T-helper 17 cell (primary cell): ENCODE measurements around the gene LGALS9B. TPM values are rescaled to one million over a fixed set of nuclear protein-coding genes. Genes with fewer than 3 reads are reported as not detected.
"Not testable (repeated sequence)": the region's sequence is repeated elsewhere in the genome, so short reads cannot be mapped to it uniquely, and the experiment has no call there.

Source experiments
- ATAC-seq: fragments of 150-1000 bp; cut with Tn5 transposase; 2 replicates; pipeline ENCODE4 v1.10.0; 2021; ENCODE audit warnings: mild to moderate bottlenecking, moderate library complexity
- DNase-seq, 3 donors: peaks; one replicate each; pipeline versions ENCODE4 v3.0.0 to v3.0.0-alpha.2; 2020 to 2021
- H3K9me3 ChIP-seq: one replicate; pipeline ENCODE4 v1.7.0; 2013; ENCODE audit warnings: low read length, mild to moderate bottlenecking; ENCODE audit not compliant: control insufficient read depth, poor library complexity, severe bottlenecking
- H3K27ac Mint-ChIP-seq: one replicate; pipeline ENCODE4 v1.8.0; 2022; ENCODE audit warnings: mild to moderate bottlenecking, moderate library complexity, mixed read lengths
- H3K27me3 Mint-ChIP-seq: one replicate; pipeline ENCODE4 v1.8.0; 2022; ENCODE audit warnings: mixed read lengths
- H3K36me3 Mint-ChIP-seq: one replicate; pipeline ENCODE4 v1.8.0; 2022; ENCODE audit warnings: low read depth, mixed read lengths
- H3K4me1 Mint-ChIP-seq: one replicate; pipeline ENCODE4 v1.8.0; 2022; ENCODE audit warnings: mild to moderate bottlenecking, mixed read lengths
- H3K4me3 Mint-ChIP-seq: one replicate; pipeline ENCODE4 v1.8.0; 2022; ENCODE audit warnings: mild to moderate bottlenecking, moderate library complexity, mixed read lengths
- total RNA-seq, 4 donors: library from RNA in 2 of 4; stranded (reverse) in 2 of 4; gene quantifications; one replicate each; pipeline ENCODE4 v1.2.3 and lab custom pipeline; 2022 to 2026

Gene LGALS9B
- total RNA-seq, 2 donors from 2014 or later = not detected

DNA sequence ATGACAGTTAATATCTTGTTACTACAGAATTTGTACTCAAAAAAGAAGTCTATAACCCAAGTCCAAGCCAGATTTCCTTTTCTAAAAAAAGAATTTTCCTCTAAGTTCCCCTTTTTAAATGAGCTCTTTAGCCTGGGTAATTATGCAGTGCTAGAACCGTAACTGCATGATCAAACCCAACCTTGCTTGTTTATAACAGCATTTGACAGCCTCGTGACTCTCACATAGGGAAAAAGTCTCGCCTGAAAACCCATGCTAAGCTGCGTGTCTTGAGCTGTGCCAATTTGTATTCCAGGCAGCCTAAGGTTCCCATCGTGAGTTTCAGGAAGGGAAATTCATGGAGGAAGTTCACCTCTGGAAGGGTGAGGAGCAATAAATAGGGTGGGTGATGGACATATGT, 44.5 kb downstream of the LGALS9B start:
- H3K27me3 Mint-ChIP-seq, DNase-seq, H3K4me3 Mint-ChIP-seq, H3K27ac Mint-ChIP-seq, H3K36me3 Mint-ChIP-seq, H3K4me1 Mint-ChIP-seq, H3K9me3 ChIP-seq, ATAC-seq: not testable (repeated sequence)

- H3K27me3 Mint-ChIP-seq, H3K36me3 Mint-ChIP-seq, DNase-seq, H3K4me1 Mint-ChIP-seq, H3K9me3 ChIP-seq, H3K27ac Mint-ChIP-seq, H3K4me3 Mint-ChIP-seq, ATAC-seq: not testable (repeated sequence)
These were observed 48.5 kb downstream of the LGALS9B start for GRCh38 chr17:20418838-20419237.

DNA sequence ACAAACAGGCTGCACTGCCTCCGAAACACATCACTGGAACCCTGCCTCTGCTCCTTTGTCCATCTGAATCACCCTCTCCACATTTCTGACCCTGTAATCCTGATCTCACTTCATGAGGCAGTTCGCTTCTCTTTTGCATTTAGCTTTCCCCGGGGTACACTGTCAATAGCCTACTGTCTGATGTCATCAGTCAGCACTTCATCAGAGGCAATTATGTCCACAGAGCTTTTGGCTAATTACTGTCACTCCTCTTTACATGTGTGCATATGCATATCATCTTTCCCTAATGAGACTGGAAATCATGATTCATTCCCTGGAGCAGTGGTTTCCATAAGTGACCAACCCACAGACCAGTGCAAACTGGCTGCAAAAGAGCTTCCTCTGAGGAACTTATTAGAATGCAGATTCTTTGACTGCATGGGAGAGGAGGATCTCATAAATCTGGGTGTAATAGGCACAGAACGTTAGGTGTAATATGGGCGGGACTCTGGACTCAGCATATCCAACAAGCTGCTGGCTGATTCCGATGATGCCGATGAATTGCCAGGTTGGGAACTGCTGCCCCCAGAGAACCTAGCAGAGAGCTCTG, 49.8 kb downstream of the LGALS9B start:
- not testable (repeated sequence) for ATAC-seq, H3K4me1 Mint-ChIP-seq, H3K36me3 Mint-ChIP-seq, H3K9me3 ChIP-seq, H3K27me3 Mint-ChIP-seq, DNase-seq, H3K4me3 Mint-ChIP-seq, H3K27ac Mint-ChIP-seq

GRCh38 chr17:20416381-20416911, 50.9 kb downstream of the LGALS9B start:
- not testable (repeated sequence) for H3K9me3 ChIP-seq, H3K4me3 Mint-ChIP-seq, H3K27me3 Mint-ChIP-seq, ATAC-seq, DNase-seq, H3K27ac Mint-ChIP-seq, H3K4me1 Mint-ChIP-seq, H3K36me3 Mint-ChIP-seq

GRCh38 chr17:20415479-20415878, 51.9 kb downstream of the LGALS9B start:
- not testable (repeated sequence) for H3K4me3 Mint-ChIP-seq, H3K4me1 Mint-ChIP-seq, DNase-seq, ATAC-seq, H3K27me3 Mint-ChIP-seq, H3K9me3 ChIP-seq, H3K27ac Mint-ChIP-seq, H3K36me3 Mint-ChIP-seq

DNA sequence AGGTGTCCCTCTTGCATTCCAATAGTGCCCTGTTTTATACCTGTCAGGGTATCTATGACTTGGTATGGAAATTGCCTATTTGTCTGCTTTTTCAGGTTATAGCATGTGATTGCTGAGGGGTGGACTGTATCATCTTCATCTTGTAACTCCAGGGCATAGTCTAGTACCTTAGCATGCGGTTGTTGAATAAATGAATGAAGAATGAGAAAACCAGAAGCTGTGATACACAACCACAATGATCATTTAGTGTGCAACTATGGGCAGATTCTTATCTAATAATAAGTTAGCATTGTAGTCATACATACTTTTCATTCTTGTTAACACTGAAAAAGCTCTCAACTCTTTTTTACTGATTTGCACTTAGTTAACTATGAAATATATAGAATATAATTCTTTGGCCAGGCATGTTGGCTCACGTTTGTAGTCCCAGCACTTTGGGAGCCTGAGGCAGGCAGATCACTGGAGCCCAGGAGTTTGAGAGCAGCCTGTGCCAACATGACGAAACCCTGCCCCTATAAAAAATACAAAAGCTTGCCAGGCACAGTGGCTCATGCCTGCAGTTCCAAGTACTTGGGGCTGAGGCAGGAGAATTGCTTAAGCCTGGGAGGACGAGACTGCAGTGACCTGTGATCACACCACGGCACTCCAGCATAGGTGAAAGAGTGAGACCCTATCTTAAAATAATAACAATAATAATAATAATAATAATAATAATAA, 65.9 kb downstream of the LGALS9B start:
- H3K9me3 ChIP-seq, H3K36me3 Mint-ChIP-seq, H3K27ac Mint-ChIP-seq, H3K4me3 Mint-ChIP-seq, H3K4me1 Mint-ChIP-seq, DNase-seq, H3K27me3 Mint-ChIP-seq, ATAC-seq: not testable (repeated sequence)

- H3K27ac Mint-ChIP-seq, H3K9me3 ChIP-seq, H3K4me1 Mint-ChIP-seq, H3K4me3 Mint-ChIP-seq, H3K27me3 Mint-ChIP-seq, H3K36me3 Mint-ChIP-seq, DNase-seq, ATAC-seq: not testable (repeated sequence)
These were observed 66.6 kb downstream of the LGALS9B start for GRCh38 chr17:20400559-20401305.

Other genes with a start within 250 kb of the LGALS9B start
- not detected for gene CDRT15L2, start 112.2 kb upstream of the LGALS9B start, total RNA-seq